Non-pigmented ciliary epithelial cell (primary cell): ENCODE results near the gene ARID3B.
"Not testable (repeated sequence)": the region's sequence is repeated elsewhere in the genome, so short reads cannot be mapped to it uniquely, and the experiment has no call there.

ENCODE experiments used
- DNase-seq: peaks from one replicate; pipeline ENCODE4 v3.0.0-alpha.2; 2010; ENCODE audit warnings: low read depth

Gene ARID3B

DNA sequence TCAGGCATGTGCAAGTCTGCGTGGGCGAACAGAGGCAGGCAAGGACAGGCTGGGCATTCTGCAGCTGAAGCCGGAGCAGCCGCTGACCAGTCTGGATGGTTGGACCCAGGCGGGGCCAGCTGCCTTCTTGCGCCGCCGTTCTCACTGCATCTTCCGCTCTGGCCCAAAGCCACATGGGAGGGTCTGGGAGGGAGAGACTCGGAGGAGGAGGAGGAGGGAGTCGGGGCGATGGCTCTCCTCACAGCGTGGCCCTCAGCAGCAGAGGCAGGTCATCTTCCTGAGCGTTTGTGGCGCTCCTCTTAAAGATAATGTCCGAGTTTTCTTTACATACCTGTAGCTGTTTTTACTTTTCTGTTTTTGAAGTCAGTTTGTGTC, 80.5 kb downstream of the ARID3B start:
- DNase-seq = no peak

- DNase-seq = no peak
Observed at GRCh38 chr15:74621936-74622335, 80.9 kb downstream of the ARID3B start.

- DNase-seq = no peak
Observed at GRCh38 chr15:74622758-74623157, 81.7 kb downstream of the ARID3B start.

GRCh38 chr15:74624020-74624602, 83.1 kb downstream of the ARID3B start:
- DNase-seq = no peak

DNA sequence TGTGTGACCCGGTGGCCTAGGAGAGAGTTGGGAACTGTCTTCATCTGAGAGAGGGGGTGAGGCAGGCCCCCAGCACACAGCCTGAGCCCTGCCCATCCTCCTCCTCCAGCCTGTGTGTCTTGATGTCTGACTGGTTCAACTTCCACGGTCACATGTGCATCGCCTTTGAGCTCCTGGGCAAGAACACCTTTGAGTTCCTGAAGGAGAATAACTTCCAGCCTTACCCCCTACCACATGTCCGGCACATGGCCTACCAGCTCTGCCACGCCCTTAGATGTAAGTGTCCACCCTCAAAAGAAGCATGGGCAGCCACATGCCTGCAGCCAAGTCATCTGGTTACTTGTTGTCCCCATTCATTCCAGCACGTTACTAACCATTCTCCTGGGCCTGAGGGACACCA, 84.7 kb downstream of the ARID3B start:
- no peak for DNase-seq

GRCh38 chr15:74626336-74626735, 85.3 kb downstream of the ARID3B start:
- DNase-seq = no peak

GRCh38 chr15:74626752-74627692, 86.0 kb downstream of the ARID3B start:
- DNase-seq = no peak

DNA sequence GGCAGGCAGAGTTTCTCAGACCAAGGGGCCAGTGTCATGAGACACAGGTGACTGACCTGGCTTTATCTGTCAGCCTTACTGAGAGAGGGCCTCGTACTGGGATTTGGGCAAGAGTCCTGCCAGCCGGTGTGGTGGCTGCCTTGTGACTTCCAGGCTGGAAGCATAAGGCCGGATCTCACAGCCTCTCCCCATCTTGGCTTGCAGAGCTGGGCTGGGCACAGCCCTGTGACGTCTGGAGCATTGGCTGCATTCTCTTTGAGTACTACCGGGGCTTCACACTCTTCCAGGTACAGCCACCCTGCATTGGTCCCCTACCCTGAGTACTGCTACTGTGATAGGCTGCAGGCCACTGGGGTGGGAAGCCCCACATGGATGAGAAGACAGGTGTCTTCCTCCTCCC, 86.7 kb downstream of the ARID3B start:
- no peak for DNase-seq

DNA sequence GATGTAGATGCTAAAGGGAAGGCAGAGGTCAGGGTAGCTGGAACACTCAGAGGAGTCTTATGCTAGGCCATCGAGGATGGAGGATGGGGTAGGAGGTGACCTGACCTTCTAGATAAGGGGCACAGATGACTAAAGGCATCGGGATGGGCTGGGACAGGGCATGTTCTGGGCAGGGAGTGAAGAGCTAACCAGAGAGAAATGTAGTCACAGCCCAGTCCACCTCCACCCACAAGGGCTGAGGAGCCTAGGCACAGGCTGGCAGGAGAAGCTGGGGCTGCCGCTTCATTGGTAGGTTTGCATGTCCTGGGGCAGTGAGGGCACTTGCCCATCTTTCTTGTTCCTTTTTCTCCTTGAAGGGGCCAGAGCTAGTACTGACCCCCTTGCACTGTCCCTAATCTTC, 87.2 kb downstream of the ARID3B start:
- DNase-seq = no peak

- no peak for DNase-seq
Observed at GRCh38 chr15:74628949-74629348, 87.9 kb downstream of the ARID3B start.

GRCh38 chr15:74629696-74630095, 88.7 kb downstream of the ARID3B start:
- not testable (repeated sequence) for DNase-seq

- no peak for DNase-seq
Observed at GRCh38 chr15:74630284-74631086, 89.5 kb downstream of the ARID3B start.

GRCh38 chr15:74631087-74631385, 90.0 kb downstream of the ARID3B start:
- DNase-seq = no peak

DNA sequence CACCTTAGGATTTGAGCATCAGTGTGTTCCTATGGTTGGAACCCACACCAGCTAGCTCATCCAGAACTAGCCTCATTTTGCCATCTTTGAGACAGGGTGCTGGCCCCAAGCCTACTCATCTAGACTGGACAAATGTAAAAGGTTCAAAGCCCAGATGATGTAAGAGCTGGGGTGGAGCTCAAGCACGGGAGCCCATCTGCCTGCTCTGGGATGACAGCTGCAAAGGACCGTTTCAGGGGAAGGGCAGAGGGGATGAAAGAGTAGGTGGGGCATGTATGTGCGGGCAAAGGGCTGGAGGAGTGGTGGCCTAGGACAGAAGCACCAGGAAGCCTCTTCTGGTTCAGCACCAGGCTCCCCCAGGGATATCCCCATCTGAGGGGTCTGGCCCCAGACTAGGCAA, 90.4 kb downstream of the ARID3B start:
- DNase-seq = no peak

GRCh38 chr15:74631935-74632560, 91.0 kb downstream of the ARID3B start:
- no peak for DNase-seq

DNA sequence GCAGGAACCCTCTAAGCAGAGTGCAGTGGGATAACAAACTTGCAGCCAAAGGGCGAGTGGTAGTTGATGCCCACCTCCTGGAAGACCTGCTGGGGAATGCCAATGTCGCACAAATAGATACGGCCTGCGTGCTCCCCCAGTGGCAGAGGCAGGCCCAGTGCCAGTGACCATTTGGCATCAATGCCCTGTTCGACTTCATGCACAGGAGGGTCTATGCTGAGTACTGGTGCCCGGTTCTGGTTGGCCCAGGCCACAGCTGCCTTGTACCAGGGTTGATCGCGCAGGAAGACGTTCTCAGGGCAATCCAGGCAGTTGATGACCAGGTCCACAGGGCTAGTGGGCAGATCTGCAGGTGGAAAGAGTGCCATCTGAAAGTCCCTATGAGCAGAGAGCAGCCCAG, 91.6 kb downstream of the ARID3B start:
- DNase-seq = no peak

- no peak for DNase-seq
Observed at GRCh38 chr15:74633781-74634180, 92.8 kb downstream of the ARID3B start.

DNA sequence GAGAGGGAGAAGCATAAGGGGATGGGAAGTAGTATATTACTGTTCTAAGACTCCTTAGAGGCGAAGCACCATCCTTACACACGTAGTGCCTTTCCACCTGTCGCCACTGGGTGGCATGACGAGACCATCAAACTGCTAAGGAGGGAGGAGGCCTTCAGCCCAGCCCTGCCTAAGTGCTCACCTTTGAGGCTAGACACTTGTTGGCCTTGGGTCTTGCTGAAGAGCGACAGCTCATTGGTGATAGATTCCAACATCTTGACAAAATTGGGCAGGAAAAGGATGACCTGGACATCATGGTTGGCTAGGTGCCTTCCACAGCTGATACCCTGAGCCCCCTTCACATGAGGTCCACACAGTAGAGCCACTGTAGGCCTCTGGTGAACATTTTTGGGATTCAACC, 94.2 kb downstream of the ARID3B start:
- DNase-seq = no peak

- no peak for DNase-seq
Observed at GRCh38 chr15:74636984-74637383, 96.0 kb downstream of the ARID3B start.

- no peak for DNase-seq
Observed at GRCh38 chr15:74641151-74641550, 100.1 kb downstream of the ARID3B start.

GRCh38 chr15:74642348-74642733, 101.3 kb downstream of the ARID3B start:
- no peak for DNase-seq
